Measurements from ENCODE around the gene XIRP2.

Gene XIRP2

GRCh38 chr2:167048829-167049228 is 160.5 kb downstream of the XIRP2 start:
- Histone ChIP-seq H3K79me2 (ENCODE audit: insufficient read depth, low read depth) (no peaks in the 10 kb centered on the region), H3K27me3 (ENCODE audit: insufficient read depth, low read depth) (no peaks in the 10 kb centered on the region), H3K4me2 (no peak overlapping the region), H2AFZ (ENCODE audit: low read depth) (no peak overlapping the region), H4K20me1 (ENCODE audit: insufficient read depth) (no peaks in the 10 kb centered on the region), H3K36me3 (ENCODE audit: insufficient read depth) (no peaks in the 10 kb centered on the region), H3K27ac (no peak overlapping the region), H3K4me1 (ENCODE audit: low read depth, poor library complexity, severe bottlenecking) (no peaks in the 10 kb centered on the region), H3K9ac (no peak overlapping the region), H3K4me3 (IDR thresholded peaks at IDR 0.05; ENCODE audit: insufficient read depth, low read depth, low read length) (no peak overlapping the region)
- TF ChIP-seq CTCF (conservative IDR thresholded peaks at IDR 0.05; ENCODE audit: low read depth, low read length) = no peak

- Histone ChIP-seq H3K4me3 (IDR thresholded peaks at IDR 0.05; ENCODE audit: insufficient read depth, low read depth, low read length) (no peak overlapping the region), H3K36me3 (ENCODE audit: insufficient read depth) (no peaks in the 10 kb centered on the region), H4K20me1 (ENCODE audit: insufficient read depth) (no peaks in the 10 kb centered on the region), H2AFZ (ENCODE audit: low read depth) (no peak overlapping the region), H3K4me2 (no peak overlapping the region), H3K9ac (no peak overlapping the region), H3K4me1 (ENCODE audit: low read depth, poor library complexity, severe bottlenecking) (peaks cover 6% of the 10 kb centered on the region), H3K79me2 (ENCODE audit: insufficient read depth, low read depth) (no peaks in the 10 kb centered on the region), H3K27ac (no peak overlapping the region), H3K27me3 (ENCODE audit: insufficient read depth, low read depth) (no peaks in the 10 kb centered on the region)
- no peak for TF ChIP-seq CTCF (conservative IDR thresholded peaks at IDR 0.05; ENCODE audit: low read depth, low read length)
These were observed 161.4 kb downstream of the XIRP2 start for GRCh38 chr2:167049659-167050058.

DNA sequence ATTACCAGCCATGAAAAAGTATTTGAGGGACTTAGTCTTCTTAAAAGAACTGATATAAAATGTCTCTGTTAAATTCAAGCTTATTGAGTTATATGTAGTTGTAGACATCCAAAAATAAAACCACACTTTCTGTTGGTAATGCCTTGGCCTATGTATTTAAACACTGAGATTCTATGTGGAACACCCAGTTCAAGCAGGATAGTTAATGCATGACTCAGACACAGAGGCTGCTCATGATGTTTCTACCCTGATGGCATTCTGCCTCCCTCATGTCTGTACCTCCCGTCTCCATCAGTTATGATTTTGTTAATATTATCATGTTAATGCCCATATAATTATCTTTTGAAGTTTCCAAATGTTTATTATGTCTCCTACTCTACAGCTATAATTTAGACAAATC is 164.5 kb downstream of the XIRP2 start:
- Histone ChIP-seq H3K4me1 (ENCODE audit: low read depth, poor library complexity, severe bottlenecking) (peaks cover 15% of the 10 kb centered on the region), H3K36me3 (ENCODE audit: insufficient read depth) (no peaks in the 10 kb centered on the region), H4K20me1 (ENCODE audit: insufficient read depth) (no peaks in the 10 kb centered on the region), H2AFZ (ENCODE audit: low read depth) (no peak overlapping the region), H3K27me3 (ENCODE audit: insufficient read depth, low read depth) (no peaks in the 10 kb centered on the region), H3K4me3 (IDR thresholded peaks at IDR 0.05; ENCODE audit: insufficient read depth, low read depth, low read length) (no peak overlapping the region), H3K4me2 (no peak overlapping the region), H3K79me2 (ENCODE audit: insufficient read depth, low read depth) (no peaks in the 10 kb centered on the region), H3K9ac (no peak overlapping the region), H3K27ac (no peak overlapping the region)
- TF ChIP-seq CTCF (conservative IDR thresholded peaks at IDR 0.05; ENCODE audit: low read depth, low read length) = no peak

DNA sequence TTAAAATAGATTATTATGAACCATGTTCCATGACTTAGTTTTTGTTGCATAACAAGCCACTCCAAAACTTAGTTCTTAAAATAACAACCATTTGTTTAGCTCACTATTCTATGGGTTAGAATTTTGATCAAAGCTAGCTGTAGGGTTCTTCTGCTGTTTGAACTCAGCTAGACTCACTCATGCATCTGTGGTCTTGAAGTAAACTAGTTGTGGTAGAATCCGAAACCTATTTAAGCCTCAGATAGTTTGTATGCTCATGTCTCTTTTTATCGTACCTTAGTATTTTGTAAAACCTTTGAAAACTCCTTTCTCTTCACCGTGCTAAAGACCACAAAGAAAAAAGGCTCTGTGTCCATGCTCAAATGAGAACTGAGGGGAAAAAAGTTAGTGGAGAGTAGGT is 166.6 kb downstream of the XIRP2 start:
- Histone ChIP-seq H2AFZ (ENCODE audit: low read depth) (no peak overlapping the region), H3K27me3 (ENCODE audit: insufficient read depth, low read depth) (no peaks in the 10 kb centered on the region), H3K4me3 (IDR thresholded peaks at IDR 0.05; ENCODE audit: insufficient read depth, low read depth, low read length) (no peak overlapping the region), H3K27ac (no peak overlapping the region), H3K79me2 (ENCODE audit: insufficient read depth, low read depth) (no peaks in the 10 kb centered on the region), H4K20me1 (ENCODE audit: insufficient read depth) (no peaks in the 10 kb centered on the region), H3K36me3 (ENCODE audit: insufficient read depth) (no peaks in the 10 kb centered on the region), H3K4me1 (ENCODE audit: low read depth, poor library complexity, severe bottlenecking) (peaks cover 15% of the 10 kb centered on the region), H3K4me2 (peak overlapping the region; percentile 14; the same call in 1 of the 2 replicates), H3K9ac (no peak overlapping the region)
- TF ChIP-seq CTCF (conservative IDR thresholded peaks at IDR 0.05; ENCODE audit: low read depth, low read length) = no peak
